ENCODE data around the gene LTBP1.
"Not testable (repeated sequence)": the region's sequence is repeated elsewhere in the genome, so short reads cannot be mapped to it uniquely, and the experiment has no call there.

Gene LTBP1

GRCh38 chr2:32976409-32977063, 29.8 kb downstream of the LTBP1 start:
- Histone ChIP-seq H3K9me3 (ENCODE audit: control insufficient read depth, insufficient read depth, low read length) (no peaks in the 10 kb centered on the region), H3K27me3 (ENCODE audit: control insufficient read depth, insufficient read depth, low read length) (no peaks in the 10 kb centered on the region), H3K9ac (ENCODE audit: low read depth, low read length) (no peak overlapping the region), H3K4me1 (ENCODE audit: control insufficient read depth, insufficient read depth, low read length) (no peaks in the 10 kb centered on the region), H3K36me3 (ENCODE audit: control insufficient read depth, insufficient read depth, low read length) (no peaks in the 10 kb centered on the region), H3K4me3 (ENCODE audit: low read depth, low read length) (no peak overlapping the region)

- Histone ChIP-seq H3K36me3 (ENCODE audit: control insufficient read depth, insufficient read depth, low read length) (no peaks in the 10 kb centered on the region), H3K9ac (ENCODE audit: low read depth, low read length) (no peak overlapping the region), H3K4me1 (ENCODE audit: control insufficient read depth, insufficient read depth, low read length) (no peaks in the 10 kb centered on the region), H3K9me3 (ENCODE audit: control insufficient read depth, insufficient read depth, low read length) (no peaks in the 10 kb centered on the region), H3K4me3 (ENCODE audit: low read depth, low read length) (no peak overlapping the region), H3K27me3 (ENCODE audit: control insufficient read depth, insufficient read depth, low read length) (no peaks in the 10 kb centered on the region)
Measured at GRCh38 chr2:32977228-32977758, 30.5 kb downstream of the LTBP1 start.

GRCh38 chr2:32981612-32982011, 34.9 kb downstream of the LTBP1 start:
- no peak overlapping the region for H3K4me3 ChIP-seq (ENCODE audit: low read depth, low read length)
- H3K9ac ChIP-seq (ENCODE audit: low read depth, low read length) = no peak overlapping the region
- no peaks in the 10 kb centered on the region for H3K4me1 ChIP-seq (ENCODE audit: control insufficient read depth, insufficient read depth, low read length)
- H3K36me3 ChIP-seq (ENCODE audit: control insufficient read depth, insufficient read depth, low read length) = no peaks in the 10 kb centered on the region
- no peaks in the 10 kb centered on the region for H3K27me3 ChIP-seq (ENCODE audit: control insufficient read depth, insufficient read depth, low read length)
- no peaks in the 10 kb centered on the region for H3K9me3 ChIP-seq (ENCODE audit: control insufficient read depth, insufficient read depth, low read length)

DNA sequence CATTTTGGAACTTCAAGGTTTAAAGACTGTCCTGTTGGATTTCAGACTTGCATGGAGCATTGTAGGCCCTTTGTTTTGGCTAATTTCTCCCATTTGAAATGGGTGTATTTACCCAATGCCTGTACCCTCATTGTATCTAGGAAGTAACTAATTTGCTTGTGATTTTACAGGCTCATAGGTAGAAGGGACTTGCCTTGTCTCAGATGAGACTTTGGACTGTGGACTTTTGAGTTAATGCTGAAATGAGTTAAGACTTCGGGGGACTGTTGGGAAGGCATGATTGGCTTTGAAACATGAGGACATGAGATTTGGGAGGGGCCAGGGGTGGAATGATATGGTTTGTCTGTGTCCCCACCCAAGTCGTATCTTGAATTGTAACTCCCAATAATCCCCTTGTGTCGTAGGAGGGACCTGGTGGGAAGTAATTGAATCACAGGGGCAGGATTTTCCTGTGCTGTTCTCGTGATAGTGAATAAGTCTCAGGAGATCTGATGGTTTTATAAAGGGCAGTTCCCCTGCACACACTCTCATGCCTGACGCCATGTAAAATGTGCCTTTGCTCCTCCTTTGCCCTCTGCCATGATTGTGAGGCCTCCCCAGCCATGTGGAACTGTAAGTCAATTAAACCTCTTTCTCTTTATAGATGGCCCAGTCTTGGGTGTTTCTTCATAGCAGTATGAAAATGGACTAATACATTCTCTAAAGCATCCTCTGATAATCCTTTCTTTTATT, 36.6 kb downstream of the LTBP1 start:
- H3K9me3 ChIP-seq (ENCODE audit: control insufficient read depth, insufficient read depth, low read length); H3K4me1 ChIP-seq (ENCODE audit: control insufficient read depth, insufficient read depth, low read length); H3K36me3 ChIP-seq (ENCODE audit: control insufficient read depth, insufficient read depth, low read length); H3K4me3 ChIP-seq (ENCODE audit: low read depth, low read length); H3K9ac ChIP-seq (ENCODE audit: low read depth, low read length); H3K27me3 ChIP-seq (ENCODE audit: control insufficient read depth, insufficient read depth, low read length): not testable (repeated sequence)

- no peak overlapping the region for H3K9ac ChIP-seq (ENCODE audit: low read depth, low read length)
- no peaks in the 10 kb centered on the region for H3K4me1 ChIP-seq (ENCODE audit: control insufficient read depth, insufficient read depth, low read length)
- H3K36me3 ChIP-seq (ENCODE audit: control insufficient read depth, insufficient read depth, low read length) = no peaks in the 10 kb centered on the region
- H3K4me3 ChIP-seq (ENCODE audit: low read depth, low read length) = no peak overlapping the region
- no peaks in the 10 kb centered on the region for H3K9me3 ChIP-seq (ENCODE audit: control insufficient read depth, insufficient read depth, low read length)
- no peaks in the 10 kb centered on the region for H3K27me3 ChIP-seq (ENCODE audit: control insufficient read depth, insufficient read depth, low read length)
Measured at GRCh38 chr2:32986480-32986879, 39.7 kb downstream of the LTBP1 start.

DNA sequence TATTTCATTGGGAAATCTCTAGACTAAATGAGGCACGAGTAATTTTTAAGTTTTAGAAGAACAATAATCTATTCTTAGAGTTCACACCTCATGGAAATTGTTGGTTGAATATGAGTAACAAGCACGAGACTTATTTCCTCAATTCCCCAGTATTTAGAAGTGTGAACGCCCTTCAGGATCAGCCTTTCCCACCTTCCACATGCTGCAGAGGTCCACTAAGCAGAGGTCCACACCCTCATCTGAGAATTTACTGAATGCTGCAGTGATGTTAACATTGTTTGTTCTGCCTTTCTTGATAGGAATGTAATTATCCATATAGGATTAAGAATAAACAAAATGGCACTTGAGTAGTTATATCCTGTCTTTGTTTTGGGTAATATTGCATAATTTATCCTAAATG, 41.8 kb downstream of the LTBP1 start:
- Histone ChIP-seq H3K4me1 (ENCODE audit: control insufficient read depth, insufficient read depth, low read length) (no peaks in the 10 kb centered on the region), H3K36me3 (ENCODE audit: control insufficient read depth, insufficient read depth, low read length) (no peaks in the 10 kb centered on the region)

GRCh38 chr2:32990556-32990955, 43.8 kb downstream of the LTBP1 start:
- H3K36me3 ChIP-seq (ENCODE audit: control insufficient read depth, insufficient read depth, low read length) = no peaks in the 10 kb centered on the region
- H3K9me3 ChIP-seq (ENCODE audit: control insufficient read depth, insufficient read depth, low read length) = no peaks in the 10 kb centered on the region
- H3K27me3 ChIP-seq (ENCODE audit: control insufficient read depth, insufficient read depth, low read length) = no peaks in the 10 kb centered on the region
- H3K9ac ChIP-seq (ENCODE audit: low read depth, low read length) = no peak overlapping the region
- no peaks in the 10 kb centered on the region for H3K4me1 ChIP-seq (ENCODE audit: control insufficient read depth, insufficient read depth, low read length)
- no peak overlapping the region for H3K4me3 ChIP-seq (ENCODE audit: low read depth, low read length)

More for the DNA sequence above, 41.8 kb downstream of the LTBP1 start:
- Histone ChIP-seq H3K9me3 (ENCODE audit: control insufficient read depth, insufficient read depth, low read length) (no peaks in the 10 kb centered on the region), H3K9ac (ENCODE audit: low read depth, low read length) (no peak overlapping the region), H3K27me3 (ENCODE audit: control insufficient read depth, insufficient read depth, low read length) (no peaks in the 10 kb centered on the region), H3K4me3 (ENCODE audit: low read depth, low read length) (no peak overlapping the region)

DNA sequence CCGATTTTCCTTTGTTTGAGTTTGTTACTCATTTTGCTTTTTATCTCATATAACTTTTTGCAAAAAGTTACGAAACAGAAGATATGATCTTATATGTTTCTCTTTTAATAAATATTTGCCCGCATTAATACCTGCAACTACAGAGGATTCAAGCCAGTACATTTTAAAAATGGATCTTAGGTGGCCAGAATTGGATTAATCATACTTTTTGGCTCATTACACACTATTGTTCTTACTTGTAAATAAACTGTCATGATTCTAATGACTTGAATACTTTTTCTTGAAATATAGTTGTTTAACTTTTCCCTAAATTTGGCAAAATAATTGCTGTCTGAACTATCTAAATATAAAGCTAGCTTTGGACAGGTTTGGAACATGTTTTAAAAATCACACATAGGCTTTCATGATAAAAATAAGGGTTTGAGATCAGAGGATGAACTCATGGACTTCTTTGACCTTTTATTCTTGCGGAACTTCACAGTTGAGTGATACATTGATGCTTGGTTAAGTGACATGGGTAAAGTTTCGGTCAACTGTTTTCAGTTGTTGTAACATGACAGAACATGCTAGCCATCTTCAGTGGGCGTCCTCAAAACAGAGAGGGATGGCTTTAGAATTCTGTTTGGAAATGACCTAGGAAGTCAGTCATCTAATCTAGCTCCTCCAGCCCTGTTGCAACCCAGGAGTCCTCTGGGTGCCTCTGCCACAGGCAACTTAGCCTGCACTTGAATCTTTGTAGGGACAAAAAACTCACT, 44.5 kb downstream of the LTBP1 start:
- Histone ChIP-seq H3K4me3 (ENCODE audit: low read depth, low read length) (no peak overlapping the region), H3K9ac (ENCODE audit: low read depth, low read length) (no peak overlapping the region), H3K9me3 (ENCODE audit: control insufficient read depth, insufficient read depth, low read length) (no peaks in the 10 kb centered on the region), H3K4me1 (ENCODE audit: control insufficient read depth, insufficient read depth, low read length) (no peaks in the 10 kb centered on the region), H3K27me3 (ENCODE audit: control insufficient read depth, insufficient read depth, low read length) (no peaks in the 10 kb centered on the region), H3K36me3 (ENCODE audit: control insufficient read depth, insufficient read depth, low read length) (no peaks in the 10 kb centered on the region)

DNA sequence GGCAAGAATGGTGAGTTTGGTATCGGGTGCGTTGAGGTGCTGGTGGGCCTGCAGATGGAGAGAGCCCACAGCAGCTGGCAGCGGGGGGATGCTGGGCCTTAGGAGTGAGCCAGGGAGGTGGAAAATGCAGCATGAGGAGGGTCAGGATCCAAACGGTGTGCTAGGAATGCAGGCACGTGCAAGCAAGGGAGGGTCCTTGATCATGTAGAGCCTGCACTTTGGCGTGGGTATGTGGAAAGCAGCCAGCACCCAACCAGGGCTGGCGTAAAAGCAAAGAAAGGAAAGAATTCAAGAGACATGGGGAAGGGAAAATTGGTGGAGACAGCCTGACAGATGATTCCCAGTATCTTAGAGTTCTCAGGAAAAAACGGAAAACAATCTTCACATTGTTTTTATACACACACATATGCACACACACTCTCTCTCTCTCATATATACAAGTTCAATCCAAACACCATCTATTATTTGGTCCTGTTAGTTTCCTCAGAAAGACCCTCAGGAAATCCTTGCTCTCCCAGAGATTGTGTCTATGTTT, 46.3 kb downstream of the LTBP1 start:
- Histone ChIP-seq H3K27me3 (ENCODE audit: control insufficient read depth, insufficient read depth, low read length) (no peaks in the 10 kb centered on the region), H3K4me3 (ENCODE audit: low read depth, low read length) (no peak overlapping the region), H3K9ac (ENCODE audit: low read depth, low read length) (no peak overlapping the region), H3K9me3 (ENCODE audit: control insufficient read depth, insufficient read depth, low read length) (no peaks in the 10 kb centered on the region), H3K36me3 (ENCODE audit: control insufficient read depth, insufficient read depth, low read length) (no peaks in the 10 kb centered on the region), H3K4me1 (ENCODE audit: control insufficient read depth, insufficient read depth, low read length) (no peaks in the 10 kb centered on the region)

- H3K4me3 ChIP-seq (ENCODE audit: low read depth, low read length) = no peak overlapping the region
- H3K27me3 ChIP-seq (ENCODE audit: control insufficient read depth, insufficient read depth, low read length) = no peaks in the 10 kb centered on the region
- H3K9ac ChIP-seq (ENCODE audit: low read depth, low read length) = no peak overlapping the region
- H3K9me3 ChIP-seq (ENCODE audit: control insufficient read depth, insufficient read depth, low read length) = no peaks in the 10 kb centered on the region
- no peaks in the 10 kb centered on the region for H3K36me3 ChIP-seq (ENCODE audit: control insufficient read depth, insufficient read depth, low read length)
- H3K4me1 ChIP-seq (ENCODE audit: control insufficient read depth, insufficient read depth, low read length) = no peaks in the 10 kb centered on the region
Measured at GRCh38 chr2:32997705-32998104, 51.0 kb downstream of the LTBP1 start.

DNA sequence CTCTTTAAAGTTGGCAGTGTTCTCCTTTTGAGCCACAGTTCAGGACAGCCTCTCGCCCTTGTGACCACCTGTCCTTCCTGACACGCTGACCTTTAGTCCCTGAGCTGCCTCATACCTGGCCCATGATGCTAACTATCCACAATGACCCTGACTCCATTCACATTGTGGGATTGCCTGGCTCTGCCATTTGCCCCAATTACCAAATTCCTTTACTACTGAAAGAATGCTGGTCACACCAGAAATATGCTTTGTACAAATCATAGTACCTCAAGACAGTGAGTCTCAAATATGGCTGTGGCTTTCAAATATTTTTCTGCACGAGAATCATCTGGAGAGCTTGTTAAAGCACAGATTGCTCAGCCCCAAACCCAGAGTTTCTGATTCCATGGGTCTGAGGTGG, 54.2 kb downstream of the LTBP1 start:
- H3K27me3 ChIP-seq (ENCODE audit: control insufficient read depth, insufficient read depth, low read length) = no peaks in the 10 kb centered on the region
- no peak overlapping the region for H3K4me3 ChIP-seq (ENCODE audit: low read depth, low read length)
- no peaks in the 10 kb centered on the region for H3K4me1 ChIP-seq (ENCODE audit: control insufficient read depth, insufficient read depth, low read length)
- no peaks in the 10 kb centered on the region for H3K36me3 ChIP-seq (ENCODE audit: control insufficient read depth, insufficient read depth, low read length)
- no peak overlapping the region for H3K9ac ChIP-seq (ENCODE audit: low read depth, low read length)
- no peaks in the 10 kb centered on the region for H3K9me3 ChIP-seq (ENCODE audit: control insufficient read depth, insufficient read depth, low read length)

Measured in iPS-15b (cell line).